HEK293T (cell line): ENCODE results near the gene MYRFL.

Experiments used
- FOXM1 ChIP-seq: fragments of 450-650 bp; IDR thresholded peaks from 2 replicates; pipeline ENCODE4 v1.6.1; 2017; ENCODE audit warnings: mild to moderate bottlenecking, borderline replicate concordance
- HDGF ChIP-seq: fragments of 450-650 bp; IDR thresholded peaks from 2 replicates; pipeline ENCODE4 v1.6.1; 2017; ENCODE audit warnings: antibody characterized with exemption, borderline replicate concordance
- SP1 ChIP-seq: fragments of 450-650 bp; IDR thresholded peaks from 2 replicates; pipeline ENCODE4 v1.6.1; 2017
- SUZ12 ChIP-seq: fragments of 450-650 bp; IDR thresholded peaks from 2 replicates; pipeline ENCODE4 v1.6.1; 2016; ENCODE audit warnings: mild to moderate bottlenecking
- TARDBP ChIP-seq: fragments of 450-650 bp; IDR thresholded peaks from 2 replicates; pipeline ENCODE4 v1.6.1; 2016

- TF ChIP-seq HDGF (no peak), SUZ12 (no peak), TARDBP (no peak), FOXM1 (no peak), SP1 (no peak)
These were observed 96.8 kb downstream of the MYRFL start for GRCh38 chr12:69921831-69922230.
